Measurements from ENCODE around the gene SCAMP1. TPM values are rescaled to one million over a fixed set of nuclear protein-coding genes. Genes with fewer than 3 reads are reported as not detected.

The SCAMP1 gene
- total RNA-seq, 4 donors from 2014 or later = 14.9 to 94.1 (median 58.6) TPM

DNA sequence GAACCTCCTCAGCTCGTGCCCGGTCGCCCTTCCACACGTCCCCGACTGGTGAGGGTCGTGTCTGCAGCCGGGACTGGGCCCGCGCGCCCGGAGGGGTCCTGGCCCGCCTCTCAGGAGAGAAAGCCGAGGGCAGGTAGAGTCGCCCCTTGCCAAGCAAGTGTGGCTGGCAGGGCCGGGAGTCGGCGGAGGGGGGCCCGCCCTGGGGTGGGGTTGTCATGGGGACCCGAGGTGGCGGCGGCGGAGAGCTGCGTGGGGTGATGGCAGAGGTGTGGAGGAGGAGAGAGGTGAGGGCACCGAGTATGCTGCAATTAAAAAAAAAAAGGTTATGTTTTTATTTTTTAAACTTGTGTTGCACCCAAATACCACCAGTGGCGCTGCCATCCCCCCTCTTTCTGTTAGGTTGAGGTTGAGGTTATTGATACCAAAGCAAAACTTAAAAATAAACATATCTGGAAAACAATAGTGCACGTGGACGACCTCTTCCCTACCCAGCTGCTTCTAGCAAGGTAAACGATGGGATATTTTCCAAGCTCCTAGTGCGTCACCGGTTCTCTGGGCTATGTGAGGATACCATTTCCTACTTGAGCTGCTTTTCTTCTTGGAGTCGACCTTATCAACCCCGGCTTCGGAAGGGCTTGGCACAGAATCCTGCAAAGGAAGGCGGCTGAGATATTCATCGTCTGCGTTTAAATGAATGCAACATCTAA is 660 bp downstream of the SCAMP1 start:
- Histone ChIP-seq H3K4me3 (peak overlapping the region; percentile 91 to 92), H3K27ac (peak overlapping the region; percentile 83 to 89), H3K27me3 (no peaks in the 10 kb centered on the region), H3K36me3 (no peaks in the 10 kb centered on the region), H3K4me1 (peaks cover 0 to 5% of the 10 kb centered on the region in 2 donors), H3K9me3 (no peaks in the 10 kb centered on the region)
- DNase-seq = peak; percentile 51 to 53
- intact Hi-C loops (cut with DNase I; ENCODE audit: low total_unique reads) = loop anchor here (2.0 kb wide), 1 partner anchor 66 kb away; the partner anchor contains the start of gene AP3B1
- TF ChIP-seq, protein P1, sequence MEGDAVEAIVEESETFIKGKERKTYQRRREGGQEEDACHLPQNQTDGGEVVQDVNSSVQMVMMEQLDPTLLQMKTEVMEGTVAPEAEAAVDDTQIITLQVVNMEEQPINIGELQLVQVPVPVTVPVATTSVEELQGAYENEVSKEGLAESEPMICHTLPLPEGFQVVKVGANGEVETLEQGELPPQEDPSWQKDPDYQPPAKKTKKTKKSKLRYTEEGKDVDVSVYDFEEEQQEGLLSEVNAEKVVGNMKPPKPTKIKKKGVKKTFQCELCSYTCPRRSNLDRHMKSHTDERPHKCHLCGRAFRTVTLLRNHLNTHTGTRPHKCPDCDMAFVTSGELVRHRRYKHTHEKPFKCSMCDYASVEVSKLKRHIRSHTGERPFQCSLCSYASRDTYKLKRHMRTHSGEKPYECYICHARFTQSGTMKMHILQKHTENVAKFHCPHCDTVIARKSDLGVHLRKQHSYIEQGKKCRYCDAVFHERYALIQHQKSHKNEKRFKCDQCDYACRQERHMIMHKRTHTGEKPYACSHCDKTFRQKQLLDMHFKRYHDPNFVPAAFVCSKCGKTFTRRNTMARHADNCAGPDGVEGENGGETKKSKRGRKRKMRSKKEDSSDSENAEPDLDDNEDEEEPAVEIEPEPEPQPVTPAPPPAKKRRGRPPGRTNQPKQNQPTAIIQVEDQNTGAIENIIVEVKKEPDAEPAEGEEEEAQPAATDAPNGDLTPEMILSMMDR (IDR thresholded peaks at IDR 0.05) = peak in 1 of 4 experiments; percentile 32
- TF ChIP-seq POLR2A (IDR thresholded peaks at IDR 0.05) = no peak

DNA sequence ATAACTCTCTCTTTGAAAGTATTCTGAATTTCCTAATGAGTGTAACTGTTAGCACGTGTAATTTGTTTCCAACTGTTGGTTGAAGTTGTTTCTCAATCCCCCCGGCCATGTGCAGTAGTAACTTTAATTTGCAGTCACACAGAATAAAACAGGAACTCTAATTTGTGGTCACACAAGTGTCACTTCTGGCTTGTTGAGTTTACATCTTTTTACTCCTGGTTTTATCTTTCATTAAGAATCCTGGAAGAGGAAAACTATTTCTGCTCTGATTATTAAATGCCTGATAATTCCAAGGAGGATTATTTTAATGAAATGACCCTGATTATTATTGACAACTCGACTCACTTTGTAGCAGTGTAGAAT is 1.2 kb downstream of the SCAMP1 start:
- no peak for DNase-seq
- Histone ChIP-seq H3K36me3 (no peaks in the 10 kb centered on the region), H3K4me1 (peaks cover 0 to 5% of the 10 kb centered on the region in 2 donors), H3K4me3 (peak overlapping the region; percentile 91 to 92), H3K27ac (peak overlapping the region; percentile 83 to 89), H3K27me3 (no peaks in the 10 kb centered on the region), H3K9me3 (no peaks in the 10 kb centered on the region)
- intact Hi-C loops (cut with DNase I; ENCODE audit: low total_unique reads) = loop anchor here (2.0 kb wide), 1 partner anchor 67 kb away; the partner anchor contains the start of gene AP3B1
- TF ChIP-seq POLR2A (IDR thresholded peaks at IDR 0.05) = no peak
- TF ChIP-seq, protein P1 (IDR thresholded peaks at IDR 0.05) = no peak

DNA sequence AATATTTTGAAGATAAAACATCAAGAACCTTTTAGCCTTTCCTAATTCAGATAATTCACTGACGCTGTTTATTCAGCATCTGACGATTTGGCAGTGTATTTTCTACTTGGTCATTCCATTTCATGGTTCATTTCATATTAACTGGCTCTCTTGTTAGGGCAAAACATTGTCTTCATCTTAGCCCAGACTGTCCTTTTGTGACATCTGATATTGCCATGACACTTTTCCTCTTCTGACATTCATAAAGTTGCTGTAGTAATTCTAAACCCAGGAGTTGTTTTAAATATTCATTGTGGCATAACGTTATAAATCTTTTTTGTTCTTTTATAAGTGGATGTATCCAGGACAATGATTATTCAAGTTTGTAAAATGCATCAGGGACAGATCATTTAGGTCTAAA is 1.8 kb downstream of the SCAMP1 start:
- intact Hi-C loops (cut with DNase I; ENCODE audit: low total_unique reads) = no loop called here
- H3K4me3 ChIP-seq = no peak overlapping the region

DNA sequence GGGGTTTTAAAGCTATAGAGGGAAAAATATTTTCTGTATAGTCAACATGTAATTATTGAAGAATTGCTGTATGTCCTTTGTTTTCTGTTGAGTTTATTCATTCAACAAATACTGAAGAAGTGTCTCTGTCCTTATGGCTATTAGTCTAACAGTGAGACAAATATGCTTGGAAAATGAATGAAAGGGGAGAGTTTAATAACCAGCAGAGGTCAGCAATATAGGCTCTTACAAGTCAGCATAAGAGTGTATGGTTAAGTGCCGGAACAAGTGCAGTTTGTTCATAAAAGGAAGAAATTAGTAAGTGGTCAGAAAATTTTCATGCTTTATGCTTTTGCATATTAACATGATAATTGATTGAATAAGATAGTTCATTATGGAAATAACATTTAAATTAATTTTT is 3.6 kb downstream of the SCAMP1 start:
- intact Hi-C loops (cut with DNase I; ENCODE audit: low total_unique reads) = no loop called here
- DNase-seq = no peak
- TF ChIP-seq, protein P1 (IDR thresholded peaks at IDR 0.05) = no peak
- Histone ChIP-seq H3K27ac (no peak overlapping the region), H3K9me3 (no peaks in the 10 kb centered on the region), H3K4me3 (no peak overlapping the region), H3K4me1 (peaks cover 0 to 5% of the 10 kb centered on the region in 2 donors), H3K36me3 (no peaks in the 10 kb centered on the region), H3K27me3 (no peaks in the 10 kb centered on the region)

More for the DNA sequence above, 1.8 kb downstream of the SCAMP1 start:
- H3K27me3 ChIP-seq = no peaks in the 10 kb centered on the region
- no peaks in the 10 kb centered on the region for H3K36me3 ChIP-seq
- no peak for TF ChIP-seq POLR2A (IDR thresholded peaks at IDR 0.05)
- TF ChIP-seq, protein P1 (IDR thresholded peaks at IDR 0.05) = no peak
- no peak overlapping the region for H3K27ac ChIP-seq
- no peaks in the 10 kb centered on the region for H3K9me3 ChIP-seq
- DNase-seq = no peak
- H3K4me1 ChIP-seq = peaks cover 0 to 5% of the 10 kb centered on the region in 2 donors

DNA sequence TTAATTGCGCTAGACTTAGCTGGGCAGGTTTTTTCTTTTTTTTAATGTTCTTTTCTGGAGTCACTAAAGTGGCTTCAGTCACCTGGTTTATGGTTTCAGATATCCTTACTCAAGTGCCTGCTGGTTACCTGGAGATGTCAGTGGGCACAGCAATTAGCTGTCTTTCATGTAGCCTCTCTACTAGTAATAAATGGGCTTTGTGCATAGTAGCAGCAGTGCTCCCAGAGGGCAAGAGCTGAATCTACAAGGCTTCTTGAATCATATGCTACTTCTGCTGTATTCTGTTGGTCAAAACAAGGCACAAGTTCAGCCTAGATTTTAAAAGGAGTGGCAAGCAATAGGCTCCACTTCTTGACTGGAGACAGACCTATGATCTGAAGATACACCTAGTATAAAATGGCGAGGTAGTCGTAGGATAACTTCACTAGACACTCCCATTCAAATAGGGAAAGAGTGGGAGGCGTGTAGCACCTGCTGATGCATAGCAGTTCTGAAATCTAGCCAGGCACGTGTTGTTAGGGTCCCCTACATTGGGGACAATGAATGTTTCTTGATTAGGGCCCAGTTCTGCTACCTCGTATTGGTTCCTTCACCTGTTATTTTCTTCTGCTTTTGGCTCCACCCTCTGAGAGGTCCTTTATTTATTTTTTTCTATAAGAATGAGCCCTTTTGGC is 7.0 kb downstream of the SCAMP1 start:
- H3K27ac ChIP-seq = no peak overlapping the region
- H3K9me3 ChIP-seq = no peaks in the 10 kb centered on the region
- no peaks in the 10 kb centered on the region for H3K36me3 ChIP-seq
- no peak overlapping the region for H3K4me3 ChIP-seq
- no peaks in the 10 kb centered on the region for H3K27me3 ChIP-seq
- intact Hi-C loops (cut with DNase I; ENCODE audit: low total_unique reads) = no loop called here
- TF ChIP-seq POLR2A (IDR thresholded peaks at IDR 0.05) = no peak
- TF ChIP-seq, protein P1 (IDR thresholded peaks at IDR 0.05) = no peak
- H3K4me1 ChIP-seq = no peaks in the 10 kb centered on the region
- no peak for DNase-seq

Data from uterus (tissue), 4 donors.